Activated CD8-positive, alpha-beta memory T cell treated with anti-CD3 and anti-CD28 coated beads for 4 hours (primary cell): ENCODE measurements around the gene SYT5.
"Not testable (repeated sequence)": the region's sequence is repeated elsewhere in the genome, so short reads cannot be mapped to it uniquely, and the experiment has no call there.

Experiments used
- DNase-seq, 2 donors: peaks; one replicate each; pipeline ENCODE4 v3.0.0-alpha.2; 2020; ENCODE audit warnings: low read depth in 2 of 2

SYT5 gene

GRCh38 chr19:55172318-55172717 is 7.8 kb downstream of the SYT5 start:
- not testable (repeated sequence) for DNase-seq

GRCh38 chr19:55171440-55171839 is 8.6 kb downstream of the SYT5 start:
- DNase-seq = no peak

- no peak for DNase-seq
Measured at GRCh38 chr19:55169136-55169535, 11.0 kb downstream of the SYT5 start.

- DNase-seq = peak in 1 of 2 donors; percentile 46
Measured at GRCh38 chr19:55166530-55167268, 13.4 kb downstream of the SYT5 start, which contains the start of gene DNAAF3. Gene DNAAF3, minus strand, starts transcription at chr19:55166613. Its CDS starts 200 bp downstream, at chr19:55166413.

GRCh38 chr19:55165952-55166529 is 14.0 kb downstream of the SYT5 start:
- DNase-seq = no peak

- no peak for DNase-seq
Measured at GRCh38 chr19:55161571-55162322, 18.3 kb downstream of the SYT5 start.

GRCh38 chr19:55160986-55161365 is 19.1 kb downstream of the SYT5 start:
- no peak for DNase-seq

GRCh38 chr19:55160128-55160985 is 19.7 kb downstream of the SYT5 start:
- DNase-seq = peak; percentile 62 to 69

GRCh38 chr19:55158848-55159749 is 21.0 kb downstream of the SYT5 start:
- DNase-seq = no peak

GRCh38 chr19:55158423-55158822 is 21.7 kb downstream of the SYT5 start:
- DNase-seq = no peak

- no peak for DNase-seq
Measured at GRCh38 chr19:55157064-55157908, 22.8 kb downstream of the SYT5 start, which contains the start of gene TNNI3. Gene TNNI3, minus strand, starts transcription at chr19:55157732. Its CDS starts 143 bp downstream, at chr19:55157589.

- no peak for DNase-seq
Measured at GRCh38 chr19:55156202-55157063, 23.7 kb downstream of the SYT5 start.

- not testable (repeated sequence) for DNase-seq
Measured at GRCh38 chr19:55155784-55156183, 24.3 kb downstream of the SYT5 start.

- DNase-seq = no peak
Measured at GRCh38 chr19:55153652-55154264, 26.3 kb downstream of the SYT5 start.

GRCh38 chr19:55152017-55152416 is 28.1 kb downstream of the SYT5 start:
- no peak for DNase-seq

GRCh38 chr19:55149078-55150003 is 30.7 kb downstream of the SYT5 start, which contains the start of gene TNNT1:
Gene TNNT1, minus strand, starts transcription at chr19:55149206. Its CDS starts 2,049 bp downstream, at chr19:55147157.
- no peak for DNase-seq
